Hematopoietic multipotent progenitor cell (in vitro differentiated cells): ENCODE results near the gene PPARA. TPM values are rescaled to one million over a fixed set of nuclear protein-coding genes. Genes with fewer than 3 reads are reported as not detected.
"Not testable (repeated sequence)": the region's sequence is repeated elsewhere in the genome, so short reads cannot be mapped to it uniquely, and the experiment has no call there.

Source experiments
- DNase-seq, 3 donors: peaks; one replicate each; pipeline ENCODE4 v3.0.0-alpha.2; 2011 to 2015; ENCODE audit warnings: low read depth in 2 of 3, low spot score in 2 of 3
- total RNA-seq: library from RNA; depleted of rRNA; stranded (reverse); fragments of >200 nt; gene quantifications from one replicate; pipeline ENCODE4 v1.2.3, GENCODE V29; 2012

PPARA gene
- total RNA-seq, 1 donor = 12.7 TPM

GRCh38 chr22:46125816-46126765 lies 24.2 kb upstream of the PPARA start:
- DNase-seq = no peak

- no peak for DNase-seq
Measured at GRCh38 chr22:46126853-46127385, 23.4 kb upstream of the PPARA start.

- no peak for DNase-seq
Measured at GRCh38 chr22:46127556-46127955, 22.8 kb upstream of the PPARA start.

GRCh38 chr22:46128606-46129005 lies 21.7 kb upstream of the PPARA start:
- DNase-seq = no peak

- DNase-seq = peak in 1 of 3 donors; percentile 50
Measured at GRCh38 chr22:46129390-46130041, 20.8 kb upstream of the PPARA start.

- no peak for DNase-seq
Measured at GRCh38 chr22:46131151-46131587, 19.2 kb upstream of the PPARA start.

- not testable (repeated sequence) for DNase-seq
Measured at GRCh38 chr22:46132193-46132829, 18.0 kb upstream of the PPARA start.

GRCh38 chr22:46132830-46133587 lies 17.3 kb upstream of the PPARA start:
- DNase-seq = no peak

- DNase-seq = no peak
Measured at GRCh38 chr22:46133588-46133855, 16.8 kb upstream of the PPARA start.

GRCh38 chr22:46134111-46134705 lies 16.1 kb upstream of the PPARA start:
- no peak for DNase-seq

- no peak for DNase-seq
Measured at GRCh38 chr22:46135611-46136485, 14.5 kb upstream of the PPARA start.

GRCh38 chr22:46136486-46137217 lies 13.7 kb upstream of the PPARA start:
- DNase-seq = no peak

- no peak for DNase-seq
Measured at GRCh38 chr22:46137218-46137766, 13.0 kb upstream of the PPARA start.

GRCh38 chr22:46138058-46138797 lies 12.1 kb upstream of the PPARA start:
- DNase-seq = no peak

GRCh38 chr22:46139417-46139816 lies 10.9 kb upstream of the PPARA start:
- not testable (repeated sequence) for DNase-seq

GRCh38 chr22:46139895-46140350 lies 10.4 kb upstream of the PPARA start:
- DNase-seq = no peak
